SU-DHL-6 (cell line): ENCODE results near the gene SMIM10L2A.

Experiments
- CTCF ChIP-seq: fragments of 200-600 bp; sonication (generic); IDR thresholded peaks from one replicate; pipeline ENCODE4 v1.5.1; 2017; ENCODE audit warnings: antibody characterized with exemption, mild to moderate bottlenecking, low read length, moderate library complexity; ENCODE audit not compliant: insufficient read depth, poor library complexity, severe bottlenecking
- EZH2phosphoT487 ChIP-seq: fragments of 200-600 bp; sonication (generic), shearing (Covaris generic); conservative IDR thresholded peaks from 2 replicates; pipeline ENCODE4 v1.6.1; 2018; ENCODE audit warnings: mild to moderate bottlenecking, antibody characterized with exemption, low read length, moderate library complexity, mixed read lengths

GRCh38 chrX:135434258-135435138, 12.8 kb downstream of the SMIM10L2A start:
- no peak for TF ChIP-seq CTCF
- TF ChIP-seq EZH2phosphoT487 = no peak
